Stimulated activated CD8-positive, alpha-beta memory T cell treated with anti-CD3 and anti-CD28 coated beads, Interleukin-15, amount 100 ng/mL, for 1 hour (primary cell): ENCODE measurements around the gene EGF.

Experiments used
- DNase-seq: peaks from one replicate; pipeline ENCODE4 v3.0.0-alpha.2; 2020; ENCODE audit warnings: low read depth

EGF gene

DNA sequence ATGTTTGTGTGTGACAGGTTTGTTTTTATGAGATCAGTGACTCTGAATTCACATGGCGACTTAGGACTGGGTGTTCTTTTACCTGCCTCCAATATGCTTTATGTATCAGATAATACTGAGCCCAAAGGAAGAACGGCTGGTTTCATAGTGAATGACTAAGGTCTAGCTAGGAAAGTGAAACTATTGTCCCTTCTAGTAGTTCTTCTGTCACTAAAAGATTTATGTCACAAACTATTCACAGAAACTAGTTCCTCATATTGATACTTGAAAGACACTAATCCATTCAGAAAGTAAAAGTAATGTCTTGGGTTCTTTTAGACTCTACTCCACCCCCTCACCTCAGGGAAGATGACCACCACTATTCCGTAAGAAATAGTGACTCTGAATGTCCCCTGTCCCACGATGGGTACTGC, 81.7 kb downstream of the EGF start:
- no peak for DNase-seq

DNA sequence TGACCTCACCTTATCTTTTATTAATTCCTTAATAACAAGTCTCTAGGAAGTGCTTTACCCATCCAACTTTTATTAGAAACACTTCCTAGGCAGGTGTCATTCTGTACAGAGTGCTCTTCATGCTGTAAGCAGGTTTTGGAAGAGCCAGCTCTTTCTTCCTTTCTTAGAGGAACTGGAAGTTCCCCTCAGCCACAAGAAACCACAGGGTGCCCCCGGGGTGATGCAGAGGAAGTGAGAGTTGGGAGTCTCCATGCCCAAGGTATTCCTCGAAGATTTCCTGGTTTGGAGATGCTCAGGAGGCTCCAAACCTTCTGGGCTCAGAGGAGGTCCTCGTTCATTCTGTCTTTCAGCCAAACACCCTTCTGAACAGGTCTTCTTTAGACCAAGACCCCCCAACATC, 83.8 kb downstream of the EGF start:
- no peak for DNase-seq

DNA sequence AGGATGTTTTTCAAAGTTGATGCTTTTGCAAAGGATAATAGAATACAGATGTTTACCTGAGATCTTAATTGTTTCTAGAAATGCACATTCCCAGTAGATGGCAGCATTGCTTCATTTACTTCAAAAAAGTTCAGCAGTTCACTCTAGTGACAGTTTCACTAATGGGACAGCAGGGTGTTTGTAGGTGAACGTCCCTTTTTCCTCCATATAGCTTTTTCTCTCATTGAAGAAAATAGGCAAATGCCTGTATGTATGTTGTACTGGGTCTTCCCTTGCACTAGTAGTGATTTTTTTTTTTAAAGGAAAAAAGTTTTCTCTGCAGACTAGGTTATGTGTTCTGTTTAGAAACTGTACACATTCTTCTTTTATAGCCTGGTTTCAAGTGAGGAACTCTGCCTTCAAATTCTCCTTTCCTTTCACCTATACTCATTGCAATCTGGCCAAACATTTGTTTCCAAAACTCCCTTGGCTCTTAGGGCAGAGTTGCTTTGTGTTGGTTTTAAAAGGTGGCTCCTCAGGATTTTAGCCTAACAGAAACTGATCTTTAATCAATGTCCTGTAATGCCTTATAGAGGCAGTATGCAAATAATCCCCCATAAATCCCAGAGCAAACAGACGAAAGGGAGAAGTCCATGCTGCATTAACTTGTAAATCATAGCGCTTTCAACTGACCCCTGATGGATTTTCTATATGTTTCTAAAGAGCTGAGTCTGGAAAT, 86.3 kb downstream of the EGF start:
- no peak for DNase-seq

GRCh38 chr4:109999585-109999912, 86.9 kb downstream of the EGF start:
- no peak for DNase-seq

- DNase-seq: no peak
Observed at GRCh38 chr4:110002326-110002725, 89.6 kb downstream of the EGF start.

- no peak for DNase-seq
Observed at GRCh38 chr4:110003401-110004187, 90.9 kb downstream of the EGF start.

- DNase-seq: no peak
Observed at GRCh38 chr4:110004556-110004955, 91.9 kb downstream of the EGF start.

DNA sequence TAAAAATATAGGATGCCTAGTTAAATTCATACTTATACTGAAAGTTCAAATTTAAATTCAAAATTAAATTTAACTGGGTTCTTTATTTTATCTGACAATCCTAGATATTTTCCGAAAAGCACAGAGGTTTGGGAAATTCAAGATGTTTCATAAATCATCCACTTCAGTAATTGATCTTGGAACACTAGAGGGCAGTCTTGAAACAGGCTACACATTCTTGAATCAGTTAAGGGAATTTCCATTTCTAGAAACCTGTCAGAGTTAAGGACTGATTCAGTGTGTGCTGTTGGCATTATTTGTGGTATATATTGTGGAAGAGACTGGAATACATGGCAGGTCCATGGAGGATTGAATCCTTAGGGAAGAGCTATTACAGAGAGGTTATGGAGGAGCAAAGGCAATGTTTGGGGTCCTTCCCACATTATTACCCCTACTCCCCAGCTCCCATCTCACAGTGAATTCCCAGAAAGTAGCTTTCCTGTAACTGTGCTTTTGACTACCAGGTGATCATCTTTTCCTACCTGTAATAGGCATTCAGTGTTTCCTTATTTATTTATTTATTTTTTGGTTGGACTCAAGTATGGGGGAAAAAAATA, 92.9 kb downstream of the EGF start:
- no peak for DNase-seq

- no peak for DNase-seq
Observed at GRCh38 chr4:110007217-110007616, 94.5 kb downstream of the EGF start.

DNA sequence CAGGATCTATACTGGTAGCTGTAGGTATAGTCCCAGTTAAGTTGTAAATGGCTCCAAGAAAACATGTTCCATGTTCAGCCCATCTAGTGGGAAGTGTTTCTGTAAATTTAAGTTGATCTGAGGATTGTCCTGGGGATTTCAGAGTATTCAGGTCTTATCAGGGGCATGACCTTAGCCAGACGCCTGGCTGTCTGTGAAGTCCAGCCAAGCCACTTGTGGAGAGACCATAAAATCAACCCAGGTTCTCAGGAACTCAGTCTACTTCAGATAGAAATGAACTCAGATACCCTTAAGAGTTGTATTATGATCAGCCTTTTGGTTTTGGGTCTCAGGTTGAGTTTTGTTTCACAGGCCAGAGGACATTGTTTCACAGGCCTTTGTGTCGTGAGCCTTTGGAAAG, 95.9 kb downstream of the EGF start:
- no peak for DNase-seq

DNA sequence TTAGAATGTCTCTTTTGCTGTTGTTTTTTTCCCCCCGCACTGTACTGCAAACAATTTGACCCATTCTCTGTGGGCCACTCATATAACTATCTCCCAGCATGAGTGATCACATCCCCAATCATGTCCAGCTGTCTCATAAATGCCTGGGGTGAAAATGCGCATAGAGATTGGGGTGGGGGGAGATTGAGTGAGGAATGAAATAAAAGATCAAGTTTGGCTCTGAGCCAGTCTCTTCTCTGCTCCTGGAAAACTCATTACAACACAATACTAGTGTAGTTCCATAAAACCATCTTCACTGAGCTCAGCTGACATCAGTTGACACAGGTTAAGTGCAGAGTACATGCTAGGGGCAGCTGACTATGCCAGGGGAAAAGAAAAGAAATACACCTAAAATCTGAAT, 96.9 kb downstream of the EGF start:
- no peak for DNase-seq

DNA sequence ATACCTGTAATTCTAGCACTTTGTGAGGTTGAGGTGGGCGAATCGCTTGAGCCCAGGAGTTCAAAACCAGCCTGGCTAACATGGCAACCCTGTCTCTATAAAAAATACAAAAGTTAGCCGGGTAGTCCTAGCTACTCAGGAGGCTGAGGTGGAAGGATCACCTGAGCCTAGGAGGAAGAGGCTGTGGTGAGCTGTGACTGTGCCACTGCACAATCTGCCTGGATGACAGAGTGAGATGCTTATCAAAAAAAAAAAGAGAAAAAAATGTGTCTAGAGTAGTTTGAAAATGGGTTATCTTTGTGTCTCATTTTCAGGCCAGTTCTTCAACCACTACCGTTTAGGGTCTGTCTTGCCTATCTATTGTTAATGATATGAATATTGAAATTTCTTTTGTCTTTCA, 98.1 kb downstream of the EGF start:
- no peak for DNase-seq

DNA sequence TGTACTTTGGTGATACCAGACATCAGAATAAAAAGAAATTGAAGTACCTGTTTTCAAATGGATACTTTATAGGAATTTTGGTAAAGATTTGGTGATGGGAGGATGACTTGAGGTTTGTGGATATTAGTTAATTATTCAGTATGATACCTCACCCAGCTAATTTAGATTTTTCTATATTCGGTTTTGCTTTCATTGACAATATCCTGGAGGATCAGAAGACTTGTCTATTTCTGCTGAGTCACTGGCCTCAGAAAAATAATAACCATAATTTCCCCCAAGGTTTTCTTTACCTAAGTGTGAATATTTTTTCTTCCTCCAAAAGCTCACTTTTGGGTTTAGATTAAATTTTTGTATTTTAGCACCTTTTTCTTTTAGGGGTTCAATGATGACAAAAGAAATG, 100.2 kb downstream of the EGF start:
- no peak for DNase-seq

DNA sequence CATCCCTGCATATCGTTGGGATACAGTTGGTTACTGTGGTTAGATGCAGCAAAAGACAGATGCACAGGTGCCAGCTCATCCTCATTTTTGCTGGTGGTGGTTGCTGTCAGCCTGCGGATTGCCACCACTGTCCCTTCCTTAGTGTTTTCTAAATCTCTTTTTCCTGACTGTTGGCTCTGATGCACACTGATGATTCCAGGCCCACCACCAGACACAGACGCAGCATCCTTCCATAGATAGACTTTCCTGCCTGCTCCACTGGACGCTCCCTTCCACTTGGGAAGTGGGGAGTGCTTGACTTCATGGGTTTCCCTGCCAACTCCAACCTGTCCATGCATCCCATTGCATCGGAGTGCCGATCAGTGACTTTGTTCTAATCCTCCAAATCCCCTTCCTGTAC, 101.5 kb downstream of the EGF start:
- DNase-seq: no peak

DNA sequence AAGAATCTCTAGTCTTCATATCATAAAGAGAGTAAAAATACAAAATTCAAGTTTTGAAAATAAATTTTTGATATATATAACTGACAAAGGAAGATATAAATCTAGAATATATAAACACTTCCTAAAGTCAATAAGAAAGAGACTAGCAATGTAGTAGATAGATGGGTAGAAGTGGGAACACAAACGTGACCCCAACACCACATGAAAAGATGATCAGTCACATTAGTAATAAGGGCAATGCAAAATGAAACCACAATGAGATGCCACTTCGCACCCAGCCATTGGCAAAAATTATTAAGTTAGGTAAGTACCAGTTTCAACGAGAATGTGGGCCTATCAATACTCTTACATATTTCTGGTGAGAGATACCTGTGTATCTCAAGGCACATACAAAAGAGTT, 106.5 kb downstream of the EGF start:
- DNase-seq: no peak

- no peak for DNase-seq
Observed at GRCh38 chr4:110020139-110020538, 107.5 kb downstream of the EGF start.

- DNase-seq: no peak
Observed at GRCh38 chr4:110020646-110021443, 108.2 kb downstream of the EGF start.

- no peak for DNase-seq
Observed at GRCh38 chr4:110022457-110022856, 109.8 kb downstream of the EGF start.

GRCh38 chr4:110025056-110025455, 112.4 kb downstream of the EGF start:
- no peak for DNase-seq

DNA sequence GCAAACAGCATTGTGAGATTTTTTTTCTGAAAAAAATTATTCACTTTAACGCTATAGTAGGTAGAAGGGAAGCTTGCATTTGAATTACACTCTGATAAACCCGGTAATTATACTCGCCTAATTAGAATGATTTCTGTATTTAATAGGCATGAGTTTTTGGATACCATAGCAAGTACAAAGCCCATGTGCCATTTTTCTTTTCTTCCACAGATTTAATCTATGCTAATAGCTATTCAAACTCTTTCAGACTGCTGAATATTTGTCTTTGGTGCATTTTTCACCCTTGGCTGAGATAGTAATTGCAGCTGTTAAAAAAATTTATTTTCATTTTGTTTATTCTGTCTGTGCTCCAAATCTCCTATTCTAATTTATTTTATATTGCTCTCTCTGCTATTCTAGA, 113.0 kb downstream of the EGF start:
- no peak for DNase-seq

- DNase-seq: no peak
Observed at GRCh38 chr4:110032603-110033002, 119.9 kb downstream of the EGF start.

DNA sequence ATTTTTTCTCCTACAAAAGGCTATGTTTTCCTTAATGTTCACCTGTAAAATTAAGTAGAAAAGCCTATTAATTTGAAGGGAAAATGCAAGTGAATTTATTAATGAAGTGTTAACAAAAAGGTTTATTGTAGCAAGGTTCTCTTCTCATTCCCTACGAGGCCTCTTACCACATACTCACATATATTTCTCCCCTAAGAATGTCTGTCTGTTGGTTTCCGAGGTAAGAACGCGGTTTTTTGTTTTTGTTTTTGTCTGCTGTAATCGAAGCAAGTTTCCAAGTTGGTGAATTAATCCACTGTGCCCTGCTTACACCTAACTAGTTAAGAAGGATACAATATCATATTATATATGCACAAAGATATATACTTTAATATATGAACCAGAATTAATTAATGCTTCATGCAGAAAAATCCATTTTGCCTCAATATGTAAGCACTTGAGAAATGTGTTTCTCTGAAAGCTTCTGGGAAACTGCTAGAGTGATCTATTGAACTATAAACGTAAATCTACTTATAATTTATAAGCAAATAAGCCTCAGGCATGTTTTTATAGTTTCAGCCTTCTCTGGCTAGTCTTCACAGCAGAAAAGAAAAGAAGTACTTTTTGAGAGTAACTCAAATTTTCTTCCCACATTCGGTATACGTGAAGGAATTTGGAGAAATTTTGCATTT, 120.8 kb downstream of the EGF start:
- no peak for DNase-seq
